GM18861 (cell line): ENCODE results near the gene TRIM14.
"Not testable (repeated sequence)": the region's sequence is repeated elsewhere in the genome, so short reads cannot be mapped to it uniquely, and the experiment has no call there.

Experiments used
- ATAC-seq: cut with Tn5 transposase; IDR thresholded peaks from one replicate; pipeline ENCODE4 v1.9.1; 2021; ENCODE audit not compliant: unreplicated experiment

Gene TRIM14

DNA sequence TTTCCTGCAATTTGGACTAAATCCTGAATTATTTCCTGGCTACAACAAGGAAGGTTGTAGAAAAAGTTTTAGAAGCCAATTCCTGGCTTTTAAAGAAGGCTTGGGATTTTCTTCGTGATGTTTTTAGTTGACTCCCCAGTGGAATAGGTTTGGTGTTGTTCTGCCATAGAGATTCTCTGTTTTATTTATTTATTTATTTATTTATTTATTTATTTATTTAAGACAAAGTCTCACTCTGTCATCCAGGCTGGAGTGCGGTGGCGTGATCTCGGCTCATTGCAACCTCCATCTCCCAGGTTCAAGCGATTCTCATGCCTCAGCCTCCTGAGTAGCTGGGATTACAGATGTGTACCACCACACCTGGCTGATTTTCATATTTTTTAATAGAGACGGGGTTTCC lies 1.9 kb downstream of the TRIM14 start:
- not testable (repeated sequence) for ATAC-seq

DNA sequence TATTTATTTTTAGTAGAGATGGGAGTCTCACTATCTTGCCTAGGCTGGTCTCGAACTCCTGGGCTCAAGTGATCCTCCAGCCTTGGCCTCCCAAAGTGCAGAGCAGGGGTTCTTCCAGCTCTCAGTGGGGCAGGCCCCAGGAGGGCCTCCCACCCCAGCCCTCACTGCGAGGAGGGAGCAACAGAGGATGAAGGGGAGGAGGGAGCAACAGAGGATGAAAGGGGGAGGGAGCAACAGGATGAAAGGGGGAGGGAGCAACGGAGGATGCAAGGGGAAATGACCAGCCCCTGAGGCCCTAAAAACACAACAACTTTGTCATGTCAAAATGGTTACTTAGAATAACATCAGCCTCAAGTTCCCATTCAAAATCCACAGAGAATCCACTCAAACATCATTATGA lies 10.0 kb downstream of the TRIM14 start:
- no peak for ATAC-seq

DNA sequence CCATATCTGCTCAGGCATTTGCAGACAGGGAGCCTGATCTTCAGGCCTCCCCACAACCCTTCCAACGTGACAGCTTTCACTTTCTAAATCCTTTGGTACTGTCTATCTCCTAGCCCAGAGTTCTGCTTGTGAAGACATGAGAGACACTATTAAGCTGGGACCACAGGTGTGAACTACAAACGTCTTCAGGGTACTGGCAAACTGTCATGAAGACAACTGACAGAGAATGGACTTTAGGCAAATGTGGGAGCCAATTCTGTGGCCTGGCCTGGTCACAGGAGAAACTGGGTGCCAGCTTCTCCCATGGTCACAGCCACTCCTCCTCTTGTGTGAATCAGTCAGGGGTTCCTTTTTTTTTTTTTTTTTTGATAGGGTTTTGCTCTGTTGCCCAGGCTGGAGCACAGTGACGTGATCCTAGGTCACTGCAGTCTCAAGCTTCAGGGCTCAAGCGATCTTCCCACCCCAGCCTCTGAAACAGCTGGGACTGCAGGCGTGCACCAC lies 10.4 kb downstream of the TRIM14 start:
- ATAC-seq, result peak; percentile 65

DNA sequence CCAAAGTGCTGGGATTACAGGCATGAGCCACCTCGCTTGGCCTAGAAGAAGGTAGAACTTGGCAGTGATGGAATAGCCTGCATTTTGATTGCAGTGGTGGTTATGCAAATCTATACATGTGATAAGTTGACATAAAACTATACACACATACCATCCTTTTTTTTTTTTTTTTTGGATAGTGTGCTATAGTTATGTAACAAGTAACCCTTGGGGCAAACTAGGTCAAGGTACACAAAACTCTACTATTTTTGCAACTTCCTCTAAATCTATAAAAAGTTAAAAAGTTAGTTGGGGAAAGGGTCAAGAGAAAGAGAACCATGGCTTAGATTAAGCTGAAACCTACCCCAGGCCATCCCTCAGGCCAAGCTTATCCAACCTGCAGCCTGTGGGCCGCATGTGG lies 11.1 kb downstream of the TRIM14 start:
- peak; percentile 31 for ATAC-seq

DNA sequence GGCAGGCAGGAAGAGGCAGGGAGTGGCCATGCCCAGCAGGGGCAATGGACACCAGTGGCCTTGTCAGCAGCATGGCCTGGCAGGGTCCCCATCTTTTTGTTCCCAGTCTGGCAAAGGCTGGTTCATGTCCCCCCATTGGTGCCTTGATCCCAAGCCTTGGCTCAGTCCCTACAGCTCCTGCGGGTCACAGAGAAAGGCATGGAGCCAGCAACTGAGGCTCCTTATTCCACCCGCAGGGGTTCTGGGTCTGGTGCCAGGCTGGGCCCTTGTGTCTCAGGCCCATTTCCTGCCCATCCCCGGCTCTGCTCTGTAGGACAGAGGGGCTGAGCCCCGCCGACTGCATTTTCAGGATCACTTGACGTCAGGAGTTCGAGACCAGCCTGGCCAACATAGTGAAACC lies 14.0 kb downstream of the TRIM14 start:
- ATAC-seq, result no peak

DNA sequence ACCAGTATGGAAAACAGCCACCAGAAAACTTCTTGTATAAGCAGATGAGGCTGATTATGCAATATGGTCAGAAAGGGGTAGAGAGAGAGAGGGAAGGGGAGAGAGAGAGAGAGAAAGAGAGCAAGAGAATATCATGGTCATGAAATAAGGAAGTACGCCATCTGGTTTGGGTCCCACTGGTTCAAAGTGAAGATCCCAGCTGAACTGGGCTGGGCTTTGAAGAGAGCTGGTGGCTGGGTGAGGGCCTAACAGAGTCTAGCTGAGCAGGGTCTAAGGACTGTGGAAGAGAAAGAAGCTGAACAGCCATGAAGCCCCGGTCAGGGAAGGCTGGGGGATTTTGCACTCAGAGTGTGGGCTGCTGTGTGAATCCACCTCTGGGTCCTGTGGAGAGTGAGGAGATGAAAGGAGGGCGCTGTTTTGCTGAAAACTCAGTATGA lies 14.6 kb downstream of the TRIM14 start:
- no peak for ATAC-seq

DNA sequence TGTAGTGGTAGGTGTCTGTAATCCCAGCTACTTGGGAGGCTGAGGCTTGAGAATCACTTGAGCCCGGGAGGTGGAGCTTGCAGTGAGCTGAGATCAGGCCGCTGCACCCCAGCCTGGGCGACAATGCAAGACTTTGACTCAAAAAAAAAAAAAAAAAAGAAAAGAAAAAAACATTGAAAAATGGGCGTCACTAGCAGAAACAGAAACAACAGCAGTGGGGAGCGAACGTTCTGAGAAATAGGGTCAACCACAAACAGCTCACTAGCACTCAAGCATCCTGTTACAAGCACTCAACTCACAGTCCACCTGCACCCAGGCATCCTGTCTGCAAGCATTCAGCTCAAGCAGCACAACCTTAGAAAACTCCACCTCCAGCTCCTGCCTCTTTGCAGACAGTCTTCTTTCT lies 17.2 kb downstream of the TRIM14 start:
- ATAC-seq, result peak; percentile 96

DNA sequence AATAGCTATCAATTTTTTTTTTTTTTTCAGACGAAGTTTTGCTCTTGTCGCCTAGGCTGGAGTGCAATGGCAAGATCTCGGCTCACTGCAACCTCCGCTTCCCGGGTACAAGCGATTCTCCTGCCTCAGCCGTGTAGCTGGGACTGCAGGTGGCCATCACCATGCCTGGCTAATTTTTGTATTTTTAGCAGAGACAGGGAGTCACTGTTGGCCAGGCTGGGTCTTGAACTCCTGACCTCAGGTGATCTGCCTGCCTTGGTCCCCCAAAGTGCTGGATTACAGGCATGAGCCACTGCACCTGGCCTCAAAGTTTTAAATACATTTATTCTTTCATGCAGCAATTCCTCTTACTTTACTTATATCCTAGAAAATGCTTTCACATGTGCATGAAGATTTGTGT lies 17.6 kb downstream of the TRIM14 start:
- ATAC-seq, result no peak

DNA sequence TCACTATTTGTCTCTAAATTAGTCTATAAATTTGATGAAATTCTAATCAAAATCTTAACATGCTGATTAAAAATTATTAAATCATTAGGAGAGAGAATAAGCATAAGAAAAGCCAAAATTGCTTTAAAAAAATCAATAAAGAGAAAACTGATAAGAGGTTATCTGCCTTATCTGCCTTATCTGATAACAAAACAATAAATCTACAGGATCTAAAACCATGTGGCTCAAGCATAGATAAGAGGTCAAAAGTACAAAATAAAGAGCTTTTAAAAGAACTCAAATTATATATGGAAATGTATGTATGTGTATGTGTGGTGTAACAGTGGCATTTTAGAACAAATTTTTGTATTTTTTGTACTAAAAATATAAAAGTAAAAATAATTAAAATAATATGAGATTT lies 18.6 kb downstream of the TRIM14 start:
- no peak for ATAC-seq

DNA sequence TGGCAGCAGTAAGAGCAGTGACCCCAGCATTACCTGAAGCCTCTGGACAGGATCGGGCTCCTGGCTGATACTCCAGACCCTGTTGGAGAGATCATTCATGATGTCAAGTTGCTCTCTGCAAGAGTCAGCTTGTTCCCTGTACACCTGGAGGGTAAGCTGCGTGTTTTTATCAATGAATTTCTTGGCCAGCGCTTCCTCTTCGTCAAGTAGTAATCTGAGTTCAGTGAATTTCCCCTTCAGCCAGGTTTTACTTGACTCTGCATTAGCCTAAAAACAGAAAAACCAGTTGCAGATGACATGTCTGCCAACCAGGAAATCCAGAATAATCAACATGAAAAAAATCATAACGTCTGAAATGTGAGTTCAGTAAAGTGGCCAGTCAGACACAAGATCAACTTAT lies 19.1 kb downstream of the TRIM14 start:
- ATAC-seq, result no peak

DNA sequence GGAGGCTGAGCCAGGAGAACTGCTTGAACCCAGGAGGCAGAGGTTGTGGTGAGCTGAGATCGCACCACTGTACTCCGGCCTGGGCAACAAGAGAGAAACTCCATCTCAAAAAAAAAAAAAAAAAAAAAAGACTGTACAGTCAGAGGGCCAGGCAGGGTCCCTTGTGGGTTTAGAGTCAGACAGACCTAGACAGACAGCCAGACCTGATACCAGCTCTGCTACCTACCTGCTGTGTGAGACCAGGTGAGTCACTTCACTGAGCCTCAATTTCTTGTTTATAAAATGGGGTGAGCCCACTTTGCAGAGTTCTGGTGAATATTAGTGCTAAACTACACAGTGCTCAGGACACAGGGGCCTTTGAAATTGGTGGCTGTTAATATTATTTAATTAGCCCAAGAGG lies 19.7 kb downstream of the TRIM14 start:
- ATAC-seq, result no peak

DNA sequence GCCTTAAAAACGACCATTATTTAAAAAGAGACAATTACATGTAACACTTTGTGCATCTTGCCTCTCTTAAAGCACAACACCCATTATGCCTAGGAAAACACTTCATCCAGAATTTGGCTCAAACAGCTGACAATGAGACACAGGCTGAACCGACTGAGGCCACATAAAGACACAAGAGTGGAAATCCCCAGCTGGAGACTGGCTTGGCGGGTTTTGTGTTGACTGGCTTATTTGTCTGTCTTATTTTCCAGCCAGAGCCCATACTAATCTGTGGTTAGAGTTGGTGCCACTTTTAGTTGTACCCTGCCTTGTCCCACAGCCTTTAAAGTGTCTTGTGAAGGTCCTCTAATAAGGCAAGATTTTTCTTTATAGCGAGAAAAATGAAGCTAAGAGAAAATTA lies 21.2 kb downstream of the TRIM14 start:
- no peak for ATAC-seq

DNA sequence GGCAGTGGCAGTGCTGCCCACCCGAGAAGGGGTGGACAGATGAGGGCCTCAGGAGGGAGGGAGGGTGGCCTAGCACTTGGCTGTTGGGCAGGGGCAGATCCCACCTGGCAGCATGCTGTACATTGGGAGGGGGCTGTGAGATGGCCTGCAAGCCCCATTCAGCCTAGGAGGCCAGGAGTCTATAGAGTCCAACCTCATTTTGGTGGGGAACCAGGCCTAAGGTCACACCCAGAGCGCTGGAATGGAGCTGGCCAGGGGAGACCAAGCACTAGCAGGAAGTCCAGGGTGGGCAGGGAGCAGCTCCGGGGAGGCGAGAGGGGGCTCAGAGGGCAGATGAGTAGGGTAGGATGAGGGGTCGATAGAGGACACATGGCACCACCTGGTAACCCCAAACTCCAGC lies 22.9 kb downstream of the TRIM14 start:
- no peak for ATAC-seq

DNA sequence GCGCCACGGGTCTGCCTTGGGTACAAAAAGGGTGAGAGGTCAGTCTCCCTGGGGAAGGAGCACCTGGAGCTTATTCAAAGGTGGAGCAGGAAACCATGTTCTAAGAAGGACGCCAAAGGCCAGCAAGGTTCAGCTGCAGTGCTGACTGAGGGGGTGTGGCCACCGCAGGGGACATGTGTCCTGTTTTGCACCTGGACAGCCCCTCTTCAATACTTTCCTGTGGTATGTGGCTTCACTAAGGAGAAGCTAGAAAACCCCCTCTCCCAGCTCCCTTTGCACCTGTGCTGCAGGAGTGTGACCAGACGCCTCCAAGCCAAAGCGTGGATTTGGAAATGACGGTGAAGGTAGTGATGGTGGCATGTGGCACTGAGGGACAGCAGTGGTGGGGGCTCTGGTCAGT lies 23.6 kb downstream of the TRIM14 start:
- no peak for ATAC-seq

DNA sequence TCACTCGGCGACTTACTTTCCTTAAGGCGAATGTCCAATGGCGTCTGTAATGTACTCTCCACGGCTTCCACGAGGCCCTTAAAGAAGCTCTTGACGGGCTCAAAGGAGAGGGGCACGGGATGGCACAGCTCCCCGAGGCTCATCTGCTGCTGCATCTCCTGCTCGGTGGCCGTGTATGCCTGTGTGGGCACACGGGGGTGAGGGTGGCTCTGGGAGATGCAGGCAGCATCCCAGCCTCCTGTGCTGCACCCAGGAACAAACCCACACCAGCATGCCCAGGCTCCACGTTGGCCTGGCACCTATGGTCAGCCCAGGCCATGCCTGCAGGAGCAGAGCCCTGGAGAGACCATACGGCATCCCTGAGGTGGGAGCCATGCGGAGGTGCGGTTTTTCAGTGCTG lies 24.2 kb downstream of the TRIM14 start:
- ATAC-seq, result no peak

DNA sequence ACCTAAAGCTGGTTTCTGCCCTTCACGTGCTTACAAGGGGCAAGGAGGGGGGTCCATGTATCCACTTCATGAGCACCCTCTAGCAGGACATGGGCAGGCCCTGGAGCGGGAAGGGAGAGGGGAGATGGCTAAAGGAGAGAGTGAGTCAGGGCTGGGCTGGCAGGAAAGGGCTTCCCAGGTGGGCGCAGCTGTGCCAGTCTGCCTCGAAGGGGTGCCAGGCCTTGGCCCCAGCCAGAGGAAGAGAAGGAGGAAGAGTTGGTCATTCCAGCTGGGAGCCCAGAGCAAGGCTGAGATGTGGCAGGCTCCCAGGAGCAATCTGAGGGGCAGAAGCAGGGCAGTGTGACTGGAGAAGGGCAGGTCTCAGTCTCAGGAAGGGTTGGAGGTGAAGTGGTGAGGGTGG lies 24.7 kb downstream of the TRIM14 start:
- no peak for ATAC-seq

DNA sequence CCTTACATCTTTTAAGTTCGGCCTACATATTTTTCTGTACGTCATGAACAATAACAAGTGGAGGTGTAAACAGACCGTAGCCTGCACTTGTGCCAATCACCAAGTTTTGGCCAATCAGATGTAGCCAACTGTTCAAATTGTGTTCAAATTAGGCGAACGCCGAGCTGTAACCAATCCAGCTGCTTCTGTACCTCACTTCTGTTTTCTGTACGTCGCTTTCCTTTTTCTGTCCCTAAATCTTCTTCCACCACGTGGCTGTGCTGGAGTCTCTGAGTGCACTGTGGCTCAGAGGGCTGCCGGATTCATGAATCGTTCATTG lies 26.4 kb downstream of the TRIM14 start:
- no peak for ATAC-seq

DNA sequence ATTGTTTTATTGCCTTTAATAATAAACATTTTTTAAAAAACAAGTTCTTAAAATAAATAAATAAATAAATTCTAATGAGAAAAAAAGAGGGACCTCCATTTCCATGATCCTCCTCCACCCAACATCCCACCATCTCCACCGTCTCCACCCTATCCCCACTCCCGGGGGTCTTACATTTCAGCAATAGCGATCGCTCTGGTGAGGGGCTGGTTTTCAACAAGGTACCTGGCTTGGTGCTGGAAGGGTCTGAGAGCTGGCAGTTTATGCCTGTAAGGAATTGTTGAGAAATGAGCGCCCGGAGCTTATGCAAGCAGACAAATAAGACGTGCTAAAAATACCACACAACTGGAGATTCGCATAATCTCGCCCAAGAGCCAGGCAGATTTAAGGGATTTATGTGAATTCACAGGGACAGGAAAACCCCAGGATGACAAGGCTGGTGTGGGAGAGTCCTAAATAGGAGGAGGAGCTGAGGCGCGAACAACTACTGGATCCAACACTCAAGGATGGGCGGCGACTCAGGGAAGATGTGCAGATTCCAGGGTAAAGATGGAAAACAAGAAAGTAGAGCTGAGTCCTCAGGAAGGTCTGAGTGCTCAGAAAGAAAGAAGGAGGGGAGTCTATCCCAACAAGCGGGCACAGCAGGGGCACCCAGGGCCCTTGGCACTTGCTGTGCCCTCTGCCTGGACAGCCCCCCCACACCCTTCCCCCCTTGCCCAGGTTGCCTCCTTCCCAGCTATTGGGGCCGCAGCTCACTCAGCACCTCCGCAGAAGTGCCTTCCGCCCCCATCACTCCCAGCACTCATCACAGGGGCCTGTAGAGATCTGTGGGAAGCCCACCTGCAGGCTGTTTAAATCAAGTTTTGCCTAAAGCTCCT lies 27.0 kb downstream of the TRIM14 start:
- ATAC-seq, result no peak

DNA sequence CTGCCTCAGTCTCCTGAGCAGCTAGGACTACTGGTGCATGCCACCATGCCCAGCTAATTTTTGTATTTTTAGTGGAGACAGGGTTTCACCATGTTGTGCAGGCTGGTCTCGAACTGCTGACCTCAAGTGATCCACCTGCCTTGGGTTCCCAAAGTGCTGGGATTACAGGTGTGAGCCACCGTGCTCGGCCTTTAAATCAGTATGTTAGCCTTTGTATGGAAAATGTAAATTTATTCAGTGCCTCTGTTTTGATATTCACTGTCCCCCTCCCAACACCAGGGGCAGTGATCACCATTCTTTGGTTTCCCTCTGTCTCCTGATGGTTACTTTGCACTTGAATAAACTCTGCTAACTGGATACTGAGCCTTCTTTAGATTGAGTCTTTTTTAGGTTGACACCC lies 28.3 kb downstream of the TRIM14 start:
- not testable (repeated sequence) for ATAC-seq

DNA sequence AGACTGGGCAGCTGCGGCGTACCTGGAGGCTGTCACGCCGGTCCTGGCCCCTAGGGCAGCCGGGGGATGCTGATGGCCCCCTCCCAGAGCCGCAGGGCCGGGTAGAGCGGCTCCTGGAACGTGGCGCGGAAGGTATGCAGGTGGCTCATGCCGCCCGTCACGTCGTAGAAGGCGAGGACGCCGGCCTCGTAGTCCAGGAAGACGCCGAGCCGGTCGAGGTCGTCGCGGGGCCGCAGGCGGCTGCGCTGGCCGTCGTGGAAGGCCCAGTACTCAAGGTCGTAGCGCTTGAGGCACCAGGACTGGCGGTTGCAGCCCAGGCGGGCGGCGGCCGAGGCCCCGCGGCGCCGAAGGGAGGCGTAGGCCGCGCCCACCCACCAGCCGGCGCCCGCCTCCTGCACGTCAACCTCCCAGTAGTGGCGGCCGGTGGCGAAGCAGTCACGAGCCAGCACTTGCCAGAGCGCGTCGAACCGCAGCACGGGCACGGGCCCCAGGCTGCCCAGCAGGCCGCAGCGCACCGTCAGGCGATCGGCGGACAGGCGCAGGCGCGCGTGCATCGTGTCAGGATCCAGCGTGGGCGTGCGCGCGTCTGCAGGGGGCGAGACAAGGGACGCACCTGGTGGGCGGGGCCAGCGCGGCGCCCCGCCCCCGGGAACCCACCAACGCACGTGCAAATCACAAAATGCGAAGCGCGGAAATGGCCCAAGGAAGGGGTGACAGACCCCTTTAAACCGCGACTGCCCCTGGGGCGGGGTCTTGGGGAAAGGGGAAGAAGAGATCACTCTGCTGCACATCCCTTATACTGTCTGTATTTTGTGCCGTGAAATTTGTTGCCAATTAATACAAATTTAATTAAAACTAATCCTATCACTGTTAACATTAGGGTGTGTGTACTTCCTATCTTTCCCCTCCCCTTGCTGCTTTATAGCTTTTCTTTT lies 31.3 kb downstream of the TRIM14 start:
- ATAC-seq, result no peak

DNA sequence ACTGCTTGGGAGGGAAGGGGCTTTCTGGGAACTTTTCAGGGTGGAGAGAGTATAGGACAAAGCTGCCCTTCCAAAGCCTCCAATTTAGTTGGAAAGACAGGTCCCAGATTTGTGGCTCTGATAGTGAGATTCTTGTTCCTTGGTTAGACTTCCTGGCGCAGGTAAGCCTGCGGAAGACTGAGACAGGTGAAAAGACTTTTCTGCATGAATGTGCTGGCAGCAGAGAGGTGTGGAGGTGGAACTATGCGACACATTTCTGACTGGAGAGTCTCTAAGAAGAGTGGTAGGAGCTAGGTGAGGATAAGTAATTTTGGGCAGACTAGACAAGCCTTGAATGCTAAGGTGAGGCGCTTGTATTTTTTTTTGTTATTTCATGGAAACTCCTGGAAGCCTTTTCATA lies 32.6 kb downstream of the TRIM14 start:
- no peak for ATAC-seq

DNA sequence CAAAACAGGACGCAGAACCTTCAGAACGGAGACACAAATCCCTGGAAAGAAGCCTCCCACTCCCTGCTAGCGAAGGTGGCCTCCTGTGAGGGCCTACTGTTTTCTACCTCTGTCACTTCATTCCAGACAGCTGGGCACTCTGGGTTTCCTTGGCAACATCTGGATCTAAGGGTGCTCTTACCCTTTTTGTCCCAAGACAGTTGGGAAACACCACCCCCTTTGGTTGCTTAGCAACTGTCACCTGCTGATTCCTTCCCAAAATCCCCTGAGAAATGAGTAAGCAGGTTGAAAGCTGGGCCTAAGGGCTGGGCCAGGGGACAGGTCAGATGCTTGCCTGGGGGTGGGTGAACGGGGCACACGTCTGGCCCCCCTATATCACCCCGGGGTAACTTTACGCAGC lies 33.1 kb downstream of the TRIM14 start:
- no peak for ATAC-seq
